ENCODE data around the gene ZNF197.
"Not testable (repeated sequence)": the region's sequence is repeated elsewhere in the genome, so short reads cannot be mapped to it uniquely, and the experiment has no call there.

The ZNF197 gene

DNA sequence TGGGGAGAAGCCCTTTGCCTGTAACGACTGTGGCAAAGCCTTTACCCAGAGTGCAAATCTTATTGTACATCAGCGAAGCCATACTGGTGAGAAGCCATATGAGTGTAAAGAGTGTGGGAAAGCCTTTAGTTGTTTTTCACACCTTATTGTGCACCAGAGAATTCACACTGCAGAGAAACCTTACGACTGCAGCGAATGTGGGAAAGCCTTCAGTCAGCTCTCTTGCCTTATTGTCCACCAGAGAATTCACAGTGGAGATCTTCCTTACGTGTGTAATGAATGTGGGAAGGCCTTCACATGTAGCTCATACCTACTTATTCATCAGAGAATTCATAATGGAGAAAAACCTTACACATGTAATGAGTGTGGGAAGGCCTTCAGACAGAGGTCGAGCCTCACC is 34.6 kb downstream of the ZNF197 start:
- Histone ChIP-seq H3K9me3 (ENCODE audit: severe bottlenecking) (no peaks in the 10 kb centered on the region), H3K27me3 (ENCODE audit: insufficient read depth, low read depth, severe bottlenecking) (no peaks in the 10 kb centered on the region), H3K27ac (no peak overlapping the region), H3K36me3 (peaks cover 62% of the 10 kb centered on the region), H3K4me3 (ENCODE audit: low read depth, low read length) (no peak overlapping the region)
- no peak for DNase-seq
- TF ChIP-seq, protein P1, sequence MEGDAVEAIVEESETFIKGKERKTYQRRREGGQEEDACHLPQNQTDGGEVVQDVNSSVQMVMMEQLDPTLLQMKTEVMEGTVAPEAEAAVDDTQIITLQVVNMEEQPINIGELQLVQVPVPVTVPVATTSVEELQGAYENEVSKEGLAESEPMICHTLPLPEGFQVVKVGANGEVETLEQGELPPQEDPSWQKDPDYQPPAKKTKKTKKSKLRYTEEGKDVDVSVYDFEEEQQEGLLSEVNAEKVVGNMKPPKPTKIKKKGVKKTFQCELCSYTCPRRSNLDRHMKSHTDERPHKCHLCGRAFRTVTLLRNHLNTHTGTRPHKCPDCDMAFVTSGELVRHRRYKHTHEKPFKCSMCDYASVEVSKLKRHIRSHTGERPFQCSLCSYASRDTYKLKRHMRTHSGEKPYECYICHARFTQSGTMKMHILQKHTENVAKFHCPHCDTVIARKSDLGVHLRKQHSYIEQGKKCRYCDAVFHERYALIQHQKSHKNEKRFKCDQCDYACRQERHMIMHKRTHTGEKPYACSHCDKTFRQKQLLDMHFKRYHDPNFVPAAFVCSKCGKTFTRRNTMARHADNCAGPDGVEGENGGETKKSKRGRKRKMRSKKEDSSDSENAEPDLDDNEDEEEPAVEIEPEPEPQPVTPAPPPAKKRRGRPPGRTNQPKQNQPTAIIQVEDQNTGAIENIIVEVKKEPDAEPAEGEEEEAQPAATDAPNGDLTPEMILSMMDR (IDR thresholded peaks at IDR 0.05; ENCODE audit: low read depth, low read length): no peak

DNA sequence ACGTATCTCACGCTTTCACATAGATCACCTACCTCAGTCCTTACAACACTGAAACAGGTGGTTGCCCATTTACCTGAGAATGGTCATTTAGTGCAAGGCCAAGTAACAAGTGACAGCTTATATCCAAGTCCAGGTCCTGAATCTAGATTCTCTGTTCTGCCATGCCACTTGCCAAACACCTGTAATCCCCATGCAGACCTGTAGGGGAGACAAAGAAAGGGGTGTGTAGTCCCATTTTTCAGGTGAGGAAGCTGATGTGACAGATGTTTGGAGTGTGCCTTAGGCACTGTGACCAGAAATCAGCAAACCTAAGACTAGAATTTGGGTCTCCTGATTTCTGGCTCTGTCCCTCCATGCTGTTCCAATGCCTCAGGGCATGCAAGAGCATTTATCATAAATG is 36.4 kb downstream of the ZNF197 start:
- Histone ChIP-seq H3K27me3 (ENCODE audit: insufficient read depth, low read depth, severe bottlenecking) (no peaks in the 10 kb centered on the region), H3K4me3 (ENCODE audit: low read depth, low read length) (no peak overlapping the region), H3K27ac (no peak overlapping the region), H3K9me3 (ENCODE audit: severe bottlenecking) (no peaks in the 10 kb centered on the region), H3K36me3 (peaks cover 51% of the 10 kb centered on the region)
- TF ChIP-seq, protein P1 (IDR thresholded peaks at IDR 0.05; ENCODE audit: low read depth, low read length): peak; percentile 26; the same call in 1 of the 2 replicates
- no peak for DNase-seq

DNA sequence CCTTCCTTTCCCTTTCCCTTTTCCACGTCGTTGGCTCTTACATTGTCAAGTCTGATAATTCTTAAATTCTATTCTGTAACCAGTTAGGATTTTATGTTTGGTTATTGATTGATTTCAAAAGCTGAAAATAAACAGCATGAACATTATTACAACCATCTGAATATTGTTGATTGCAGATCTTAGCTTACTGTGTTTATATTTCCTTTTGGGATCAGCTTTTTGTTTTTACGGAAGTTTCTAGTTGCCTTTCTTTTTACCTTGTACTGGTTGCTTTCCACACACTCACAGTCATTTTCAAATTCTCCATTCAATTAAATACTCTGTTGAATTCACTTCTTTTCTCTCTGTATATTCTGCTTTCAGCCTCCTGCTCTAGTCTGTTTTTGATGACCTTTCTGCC is 40.3 kb downstream of the ZNF197 start:
- Histone ChIP-seq H3K27me3 (ENCODE audit: insufficient read depth, low read depth, severe bottlenecking) (no peaks in the 10 kb centered on the region), H3K4me3 (ENCODE audit: low read depth, low read length) (no peak overlapping the region), H3K9me3 (ENCODE audit: severe bottlenecking) (no peaks in the 10 kb centered on the region), H3K27ac (no peak overlapping the region), H3K36me3 (peaks cover 18% of the 10 kb centered on the region)
- TF ChIP-seq, protein P1 (IDR thresholded peaks at IDR 0.05; ENCODE audit: low read depth, low read length): no peak
- no peak for DNase-seq

DNA sequence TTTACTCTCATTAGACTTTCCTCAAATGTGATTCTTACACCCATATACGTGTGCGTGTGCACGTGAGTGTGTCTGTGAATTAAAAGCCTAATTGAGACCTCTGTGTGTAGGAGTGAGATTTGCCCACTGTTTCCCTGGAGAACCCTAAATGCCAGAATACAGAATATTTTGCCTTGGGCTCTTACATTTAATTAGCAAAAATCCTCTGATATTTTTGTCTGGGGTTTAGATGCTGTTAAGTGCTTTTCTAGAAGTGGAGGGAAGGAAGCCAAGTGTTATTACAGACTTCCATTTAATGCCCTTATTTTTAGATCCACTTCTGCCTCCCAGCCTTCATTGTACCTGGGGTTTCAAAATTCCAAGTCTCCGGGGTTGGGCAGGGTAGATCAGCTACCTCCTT is 41.5 kb downstream of the ZNF197 start:
- H3K4me3 ChIP-seq (ENCODE audit: low read depth, low read length): no peak overlapping the region
- H3K36me3 ChIP-seq: peaks cover 6% of the 10 kb centered on the region; the same call in 1 of the 2 replicates
- no peak overlapping the region for H3K27ac ChIP-seq
- no peaks in the 10 kb centered on the region for H3K9me3 ChIP-seq (ENCODE audit: severe bottlenecking)
- no peak for DNase-seq
- TF ChIP-seq, protein P1 (IDR thresholded peaks at IDR 0.05; ENCODE audit: low read depth, low read length): no peak
- H3K27me3 ChIP-seq (ENCODE audit: insufficient read depth, low read depth, severe bottlenecking): no peaks in the 10 kb centered on the region

DNA sequence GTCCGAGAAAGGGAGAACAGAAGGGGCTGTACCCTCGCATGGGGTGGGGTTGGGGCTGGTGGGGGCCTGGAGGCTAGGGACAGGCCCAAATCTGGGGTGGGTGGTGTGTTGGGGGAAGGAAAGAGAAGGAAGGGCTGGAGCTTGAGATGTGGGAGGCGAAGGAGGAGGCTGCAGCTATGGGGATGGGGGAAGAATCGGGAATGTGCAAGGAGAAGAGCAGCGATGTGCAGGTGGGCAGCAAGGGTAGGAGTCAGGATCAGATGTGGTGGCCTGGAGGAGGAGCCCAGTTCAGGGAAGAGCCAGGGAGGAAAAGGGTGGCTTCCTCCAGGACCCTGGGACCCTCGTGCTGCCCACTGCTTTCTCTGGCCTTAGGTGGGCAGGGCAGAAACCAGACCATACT is 44.9 kb downstream of the ZNF197 start:
- H3K27ac ChIP-seq: no peak overlapping the region
- no peaks in the 10 kb centered on the region for H3K27me3 ChIP-seq (ENCODE audit: insufficient read depth, low read depth, severe bottlenecking)
- no peaks in the 10 kb centered on the region for H3K9me3 ChIP-seq (ENCODE audit: severe bottlenecking)
- DNase-seq: no peak
- TF ChIP-seq, protein P1 (IDR thresholded peaks at IDR 0.05; ENCODE audit: low read depth, low read length): no peak
- H3K4me3 ChIP-seq (ENCODE audit: low read depth, low read length): no peak overlapping the region
- H3K36me3 ChIP-seq: 0 out of 2 replicates have a peak, but pooled peaks cover 3% of the 10 kb centered on the region

DNA sequence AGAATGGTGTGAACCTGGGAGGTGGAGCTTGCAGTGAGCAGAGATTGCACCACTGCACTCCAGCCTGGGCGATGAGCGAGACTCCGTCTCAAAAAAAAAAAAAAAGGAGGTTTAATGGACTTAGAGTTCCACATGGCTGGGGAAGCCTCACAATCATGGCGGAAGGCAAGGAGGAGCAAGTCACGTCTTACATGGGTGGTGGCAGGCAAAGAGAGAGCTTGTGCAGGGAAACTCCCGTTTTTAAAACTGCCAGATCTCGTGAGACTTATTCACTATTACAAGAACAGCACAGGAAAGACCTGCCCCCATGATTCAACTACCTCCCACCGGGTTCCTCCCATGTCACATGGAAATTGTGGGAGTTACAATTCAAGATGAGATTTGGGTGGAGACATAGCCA is 48.6 kb downstream of the ZNF197 start:
- not testable (repeated sequence) for H3K27ac ChIP-seq; H3K27me3 ChIP-seq (ENCODE audit: insufficient read depth, low read depth, severe bottlenecking); DNase-seq; H3K4me3 ChIP-seq (ENCODE audit: low read depth, low read length); H3K36me3 ChIP-seq; H3K9me3 ChIP-seq (ENCODE audit: severe bottlenecking)

Measured in WERI-Rb-1 (cell line).